Activated CD4-positive, alpha-beta T cell treated with anti-CD3 and anti-CD28 coated beads, Interleukin-2, amount 50 U/mL, for 16 hours (primary cell): ENCODE results near the gene ABCC1.

Experiments
- DNase-seq: peaks from one replicate; pipeline ENCODE4 v3.0.0-alpha.2; 2020

Gene ABCC1

GRCh38 chr16:16051132-16051531 is 101.7 kb downstream of the ABCC1 start:
- DNase-seq, result no peak

GRCh38 chr16:16052916-16053315 is 103.5 kb downstream of the ABCC1 start:
- no peak for DNase-seq

- no peak for DNase-seq
These were observed 107.7 kb downstream of the ABCC1 start for GRCh38 chr16:16057102-16057501.

GRCh38 chr16:16059160-16059559 is 109.7 kb downstream of the ABCC1 start:
- DNase-seq, result no peak

- DNase-seq, result no peak
These were observed 110.6 kb downstream of the ABCC1 start for GRCh38 chr16:16059895-16060590.

- DNase-seq, result peak; percentile 48
These were observed 112.9 kb downstream of the ABCC1 start for GRCh38 chr16:16062023-16062937.

GRCh38 chr16:16063683-16064082 is 114.3 kb downstream of the ABCC1 start:
- DNase-seq, result peak; percentile 28

GRCh38 chr16:16064874-16065384 is 115.5 kb downstream of the ABCC1 start:
- no peak for DNase-seq

GRCh38 chr16:16067127-16067526 is 117.7 kb downstream of the ABCC1 start:
- no peak for DNase-seq

- DNase-seq, result no peak
These were observed 122.3 kb downstream of the ABCC1 start for GRCh38 chr16:16071631-16072244.

GRCh38 chr16:16073001-16073545 is 123.7 kb downstream of the ABCC1 start:
- DNase-seq, result no peak

- DNase-seq, result no peak
These were observed 124.8 kb downstream of the ABCC1 start for GRCh38 chr16:16073891-16074881.

GRCh38 chr16:16075488-16076422 is 126.3 kb downstream of the ABCC1 start:
- no peak for DNase-seq

- DNase-seq, result no peak
These were observed 127.0 kb downstream of the ABCC1 start for GRCh38 chr16:16076423-16076813.

GRCh38 chr16:16080465-16081065 is 131.1 kb downstream of the ABCC1 start:
- no peak for DNase-seq

- DNase-seq, result no peak
These were observed 131.7 kb downstream of the ABCC1 start for GRCh38 chr16:16081141-16081540.

- no peak for DNase-seq
These were observed 132.8 kb downstream of the ABCC1 start for GRCh38 chr16:16082255-16082654.

- peak; percentile 49 for DNase-seq
These were observed 134.2 kb downstream of the ABCC1 start for GRCh38 chr16:16083421-16084156.

- DNase-seq, result no peak
These were observed 135.5 kb downstream of the ABCC1 start for GRCh38 chr16:16084874-16085273.
